PC-3 (cell line): ENCODE results near the gene WTAP. TPM values are rescaled to one million over a fixed set of nuclear protein-coding genes. Genes with fewer than 3 reads are reported as not detected.
"Not testable (repeated sequence)": the region's sequence is repeated elsewhere in the genome, so short reads cannot be mapped to it uniquely, and the experiment has no call there.

Source experiments
- ATAC-seq: fragments of 200-7000 bp; cut with Tn5 transposase; 2 replicates; pipeline ENCODE4 v1.9.1; 2020; ENCODE audit warnings: mild to moderate bottlenecking, moderate library complexity
- BruUV-seq: library from RNA; stranded (reverse); fragments of 400-500 nt; replicated peaks from 2 replicates; lab custom pipeline; 2021; lab: Mats Ljungman, UMichigan
- CTCF ChIA-PET: fragments of 300-600 bp; sonication (Branson Sonifier 250); formaldehyde crosslinking; loops from one replicate; lab custom pipeline; 2022; ENCODE audit warnings: antibody characterized with exemption; lab: Charles Lee
- POLR2A ChIA-PET: fragments of 300-600 bp; sonication (Branson Sonifier 250); formaldehyde crosslinking; loops from one replicate; lab custom pipeline; 2022; ENCODE audit warnings: antibody characterized with exemption; ENCODE audit not compliant: unreplicated experiment; lab: Charles Lee
- DNase-seq: peaks from one replicate; pipeline ENCODE4 v3.0.0-alpha.2; 2015
- H2AFZ ChIP-seq: fragments of 300-600 bp; sonication (generic); 2 replicates; pipeline ENCODE4 v1.6.0; 2016; ENCODE audit warnings: antibody characterized with exemption, low read length
- H3F3A ChIP-seq: fragments of 300-600 bp; sonication (generic); one replicate; pipeline ENCODE4 v1.6.0; 2017; ENCODE audit warnings: antibody characterized with exemption, low read length, control low read depth, mild to moderate bottlenecking; ENCODE audit not compliant: unreplicated experiment
- H3K27ac ChIP-seq: fragments of 300-600 bp; sonication (generic); 2 replicates; pipeline ENCODE4 v1.5.1; 2016; ENCODE audit warnings: mild to moderate bottlenecking, low read length
- H3K27me3 ChIP-seq: fragments of 300-600 bp; sonication (generic); 2 replicates; pipeline ENCODE4 v1.6.1; 2016; ENCODE audit warnings: low read length, mixed read lengths
- H3K36me3 ChIP-seq: fragments of 300-600 bp; sonication (generic); 2 replicates; pipeline ENCODE4 v1.6.1; 2016; ENCODE audit warnings: low read depth, mixed run types, low read length, mixed read lengths
- H3K4me1 ChIP-seq: fragments of 300-600 bp; sonication (generic); 2 replicates; pipeline ENCODE4 v1.5.1; 2016; ENCODE audit warnings: low read length; ENCODE audit not compliant: insufficient read depth
- H3K4me2 ChIP-seq: fragments of 300-600 bp; sonication (generic); 2 replicates; pipeline ENCODE4 v1.6.0; 2016; ENCODE audit warnings: low read length
- H3K4me3 ChIP-seq: fragments of 300-600 bp; sonication (generic); 2 replicates; pipeline ENCODE4 v1.5.1; 2016; ENCODE audit warnings: mild to moderate bottlenecking, low read length, mixed read lengths
- H3K79me2 ChIP-seq: fragments of 300-600 bp; sonication (generic); 2 replicates; pipeline ENCODE4 v1.6.1; 2017; ENCODE audit warnings: low read length, mixed read lengths
- H3K9ac ChIP-seq: fragments of 300-600 bp; sonication (generic); 2 replicates; pipeline ENCODE4 v1.6.0; 2016; ENCODE audit warnings: mild to moderate bottlenecking, low read length
- H3K9me2 ChIP-seq: fragments of 300-600 bp; sonication (generic); replicated peaks from 2 replicates; pipeline ENCODE4 v1.6.1; 2016; ENCODE audit warnings: mixed run types, low read length, mixed read lengths
- H3K9me3 ChIP-seq: fragments of 300-600 bp; sonication (generic); 2 replicates; pipeline ENCODE4 v1.6.1; 2016; ENCODE audit warnings: low read length, mixed read lengths
- H4K20me1 ChIP-seq: fragments of 300-600 bp; sonication (generic); 2 replicates; pipeline ENCODE4 v1.6.1; 2016; ENCODE audit warnings: low read length, mixed read lengths
- CTCF ChIP-seq: fragments of 300-600 bp; sonication (generic); conservative IDR thresholded peaks from 2 replicates; pipeline ENCODE4 v1.5.1; 2017; ENCODE audit warnings: antibody characterized with exemption, low read depth, mild to moderate bottlenecking, low read length
- EZH2 ChIP-seq: fragments of 300-600 bp; sonication (generic); IDR thresholded peaks from one replicate; pipeline ENCODE4 v1.6.1; 2017; ENCODE audit warnings: antibody characterized with exemption, mild to moderate bottlenecking, low read length; ENCODE audit not compliant: unreplicated experiment
- EZH2phosphoT487 ChIP-seq: fragments of 300-600 bp; sonication (generic); IDR thresholded peaks from 2 replicates; pipeline ENCODE4 v1.6.1; 2018; ENCODE audit warnings: mild to moderate bottlenecking, antibody characterized with exemption, low read length, borderline replicate concordance
- intact Hi-C: fragments of 100-400 bp; cut with micrococcal nuclease; formaldehyde crosslinking; loops from 2 replicates; pipeline ENCODE4 v1.9.0; 2023
- total RNA-seq: library from RNA; depleted of rRNA; stranded (reverse); fragments of >200 nt; gene quantifications from 2 replicates; pipeline ENCODE4 v1.2.3, GENCODE V29; 2014

WTAP gene
- total RNA-seq, 1 experiment from 2014 or later = 54.5 TPM

GRCh38 chr6:159742165-159742564 lies 14.9 kb downstream of the WTAP start:
- peaks cover 58% of the 10 kb centered on the region for H3K36me3 ChIP-seq
- no TSS peak for BruUV-seq

GRCh38 chr6:159745081-159745480 lies 17.8 kb downstream of the WTAP start:
- Histone ChIP-seq H3K4me3 (no peak overlapping the region), H2AFZ (no peak overlapping the region), H3K4me1 (no peaks in the 10 kb centered on the region), H3K27ac (no peak overlapping the region), H3K9ac (no peak overlapping the region), H3K9me2 (no peaks in the 10 kb centered on the region), H3K4me2 (no peak overlapping the region), H3K9me3 (no peaks in the 10 kb centered on the region), H3K79me2 (peaks cover 39% of the 10 kb centered on the region; the same call in 1 of the 2 replicates), H3K27me3 (no peaks in the 10 kb centered on the region), H3F3A (peaks cover 3% of the 10 kb centered on the region), H3K36me3 (peaks cover 69% of the 10 kb centered on the region), H4K20me1 (no peaks in the 10 kb centered on the region)
- no TSS peak for BruUV-seq
- CTCF ChIA-PET = no interaction called here
- no peak for DNase-seq
- ATAC-seq = no peak
- intact Hi-C loops = no loop called here
- TF ChIP-seq EZH2phosphoT487 (no peak), EZH2 (no peak), CTCF (no peak)
- POLR2A ChIA-PET = interaction anchor here (0.6 kb wide), 1 partner anchor 18 kb away, joined by 3 read pairs; the partner anchor contains the start of gene WTAP

More at GRCh38 chr6:159742165-159742564, 14.9 kb downstream of the WTAP start:
- Histone ChIP-seq H3K9me2 (no peaks in the 10 kb centered on the region), H3K4me1 (no peaks in the 10 kb centered on the region), H3K9me3 (no peaks in the 10 kb centered on the region), H4K20me1 (peaks cover 9% of the 10 kb centered on the region; the same call in 1 of the 2 replicates), H3K27me3 (no peaks in the 10 kb centered on the region), H3K9ac (no peak overlapping the region), H3F3A (peaks cover 3% of the 10 kb centered on the region), H3K79me2 (peaks cover 68% of the 10 kb centered on the region), H2AFZ (no peak overlapping the region), H3K27ac (no peak overlapping the region), H3K4me3 (no peak overlapping the region), H3K4me2 (no peak overlapping the region)
- TF ChIP-seq EZH2phosphoT487 (no peak), EZH2 (no peak), CTCF (no peak)
- CTCF ChIA-PET = no interaction called here
- POLR2A ChIA-PET = no interaction called here
- no peak for ATAC-seq
- DNase-seq = no peak
- intact Hi-C loops = no loop called here

GRCh38 chr6:159746759-159747158 lies 19.5 kb downstream of the WTAP start:
- ChIA-PET CTCF (no interaction called here), POLR2A (no interaction called here)
- H3K36me3 ChIP-seq = peaks cover 63% of the 10 kb centered on the region
- no peak overlapping the region for H3K4me3 ChIP-seq
- H3K79me2 ChIP-seq = peaks cover 23% of the 10 kb centered on the region; the same call in 1 of the 2 replicates
- intact Hi-C loops = no loop called here
- no peak for ATAC-seq
- no peak overlapping the region for H3K9ac ChIP-seq
- no peaks in the 10 kb centered on the region for H3K4me1 ChIP-seq
- no peak overlapping the region for H2AFZ ChIP-seq
- no TSS peak for BruUV-seq
- no peak for DNase-seq
- H4K20me1 ChIP-seq = no peaks in the 10 kb centered on the region
- H3K27ac ChIP-seq = no peak overlapping the region
- no peaks in the 10 kb centered on the region for H3K9me2 ChIP-seq
- H3F3A ChIP-seq = peaks cover 3% of the 10 kb centered on the region
- H3K9me3 ChIP-seq = no peaks in the 10 kb centered on the region
- TF ChIP-seq EZH2 = no peak
- TF ChIP-seq CTCF = no peak
- no peak overlapping the region for H3K4me2 ChIP-seq
- no peaks in the 10 kb centered on the region for H3K27me3 ChIP-seq

GRCh38 chr6:159748127-159748526 lies 20.8 kb downstream of the WTAP start:
- H3K9me2 ChIP-seq, ATAC-seq, POLR2A ChIA-PET, H2AFZ ChIP-seq, intact Hi-C loops, H3K9me3 ChIP-seq, H3K4me1 ChIP-seq, H3F3A ChIP-seq, BruUV-seq, H3K27ac ChIP-seq, H3K9ac ChIP-seq, H4K20me1 ChIP-seq, H3K4me2 ChIP-seq, H3K4me3 ChIP-seq, H3K27me3 ChIP-seq, CTCF ChIA-PET, DNase-seq: not testable (repeated sequence)
- Histone ChIP-seq H3K36me3 (peaks cover 66% of the 10 kb centered on the region), H3K79me2 (peaks cover 20% of the 10 kb centered on the region; the same call in 1 of the 2 replicates)
